ENCODE results near the gene PPAT. TPM values are rescaled to one million over a fixed set of nuclear protein-coding genes. Genes with fewer than 3 reads are reported as not detected.

Gene PPAT
- total RNA-seq, 2 donors from 2014 or later = 7.0 to 12.2 TPM

DNA sequence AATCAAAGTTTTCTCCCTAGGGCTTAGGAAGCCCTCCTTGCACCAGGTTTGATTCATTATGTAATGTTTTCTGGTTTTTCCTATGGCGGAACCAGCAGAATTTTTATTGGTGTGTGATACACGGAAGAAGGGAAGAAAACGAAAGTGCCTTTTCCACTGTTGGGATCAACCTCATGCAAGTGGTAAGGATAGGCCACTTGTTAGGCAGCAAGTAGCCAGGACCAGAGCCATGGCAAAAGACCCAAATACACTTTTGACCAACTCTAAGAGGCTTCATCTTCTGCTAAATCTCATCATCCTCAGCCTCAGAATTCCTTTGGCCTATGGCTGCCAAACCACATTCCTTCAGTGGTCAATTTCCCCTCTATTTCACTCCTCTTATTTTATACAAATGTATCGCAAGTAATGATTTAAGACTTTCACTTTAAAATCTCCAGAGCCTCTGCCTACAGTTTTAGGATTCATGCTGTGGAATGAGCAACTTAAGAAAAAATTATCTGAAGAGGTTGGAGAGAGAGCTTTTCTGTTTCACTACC is 21.2 kb downstream of the PPAT start:
- TF ChIP-seq POLR2A (IDR thresholded peaks at IDR 0.05) (no peak), POLR2AphosphoS5 (IDR thresholded peaks at IDR 0.05) (no peak)
- TF ChIP-seq, protein P1, sequence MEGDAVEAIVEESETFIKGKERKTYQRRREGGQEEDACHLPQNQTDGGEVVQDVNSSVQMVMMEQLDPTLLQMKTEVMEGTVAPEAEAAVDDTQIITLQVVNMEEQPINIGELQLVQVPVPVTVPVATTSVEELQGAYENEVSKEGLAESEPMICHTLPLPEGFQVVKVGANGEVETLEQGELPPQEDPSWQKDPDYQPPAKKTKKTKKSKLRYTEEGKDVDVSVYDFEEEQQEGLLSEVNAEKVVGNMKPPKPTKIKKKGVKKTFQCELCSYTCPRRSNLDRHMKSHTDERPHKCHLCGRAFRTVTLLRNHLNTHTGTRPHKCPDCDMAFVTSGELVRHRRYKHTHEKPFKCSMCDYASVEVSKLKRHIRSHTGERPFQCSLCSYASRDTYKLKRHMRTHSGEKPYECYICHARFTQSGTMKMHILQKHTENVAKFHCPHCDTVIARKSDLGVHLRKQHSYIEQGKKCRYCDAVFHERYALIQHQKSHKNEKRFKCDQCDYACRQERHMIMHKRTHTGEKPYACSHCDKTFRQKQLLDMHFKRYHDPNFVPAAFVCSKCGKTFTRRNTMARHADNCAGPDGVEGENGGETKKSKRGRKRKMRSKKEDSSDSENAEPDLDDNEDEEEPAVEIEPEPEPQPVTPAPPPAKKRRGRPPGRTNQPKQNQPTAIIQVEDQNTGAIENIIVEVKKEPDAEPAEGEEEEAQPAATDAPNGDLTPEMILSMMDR (IDR thresholded peaks at IDR 0.05) = no peak
- 84% methylated on average over 4 of the region's 4 CpGs for WGBS
- Histone ChIP-seq H3K36me3 (no peaks in the 10 kb centered on the region), H3K27ac (no peak overlapping the region), H3K4me3 (no peak overlapping the region), H3K4me1 (replicated peaks) (no peaks in the 10 kb centered on the region), H3K9me3 (no peaks in the 10 kb centered on the region), H3K27me3 (replicated peaks; ENCODE audit: insufficient read depth) (no peaks in the 10 kb centered on the region)
- intact Hi-C loops (cut with DNase I) = no loop called here
- DNase-seq (ENCODE audit: low spot score) = no peak

DNA sequence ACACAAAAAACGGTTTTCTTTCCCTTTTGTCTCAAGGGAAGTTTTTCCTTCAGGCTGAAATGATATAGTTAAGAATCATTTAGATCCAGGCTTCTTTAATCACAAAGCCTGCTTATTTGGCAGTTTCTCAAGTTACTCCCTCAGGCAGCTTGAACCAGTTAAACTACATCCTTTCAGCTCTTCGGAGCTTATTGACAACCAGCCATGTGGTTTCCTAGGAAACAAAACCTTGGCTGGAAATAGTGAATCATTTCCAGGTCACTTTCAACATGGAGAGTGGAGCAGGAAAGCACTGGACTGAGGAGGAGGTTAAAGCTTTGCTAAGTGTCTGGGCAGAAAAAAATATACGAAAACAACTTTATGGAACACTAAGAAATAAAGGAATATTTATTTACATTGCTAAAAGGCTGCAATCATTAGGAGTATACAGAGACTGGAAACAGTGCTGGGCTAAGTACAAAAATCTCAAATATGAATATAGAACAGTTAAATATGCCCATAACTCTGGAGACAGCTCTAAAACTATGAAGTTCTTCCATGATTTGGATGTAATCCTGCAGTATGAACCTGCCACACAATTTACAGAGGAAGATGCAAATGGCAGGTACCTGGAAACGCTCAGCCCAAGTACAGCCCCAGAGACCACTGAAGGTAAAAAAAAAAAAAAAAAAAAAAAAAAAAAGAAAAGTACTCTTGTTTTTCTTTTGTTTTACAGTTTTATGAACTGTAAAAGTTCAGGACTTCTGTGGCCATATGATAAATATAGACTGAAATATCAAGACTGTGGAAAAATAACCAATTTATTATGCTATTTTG is 25.0 kb downstream of the PPAT start:
- TF ChIP-seq POLR2AphosphoS5 (IDR thresholded peaks at IDR 0.05) = peak; percentile 91
- TF ChIP-seq, protein P1 (IDR thresholded peaks at IDR 0.05) = no peak
- no peak for TF ChIP-seq POLR2A (IDR thresholded peaks at IDR 0.05)
- H3K4me1 ChIP-seq (replicated peaks) = no peaks in the 10 kb centered on the region
- H3K9me3 ChIP-seq = no peaks in the 10 kb centered on the region
- DNase-seq (ENCODE audit: low spot score) = peak; percentile 77
- intact Hi-C loops (cut with DNase I) = no loop called here
- H3K27me3 ChIP-seq (replicated peaks; ENCODE audit: insufficient read depth) = no peaks in the 10 kb centered on the region
- peak overlapping the region in 1 of 2 donors; percentile 16 for H3K4me3 ChIP-seq
- peak overlapping the region in 1 of 2 donors; percentile 54 for H3K27ac ChIP-seq
- 15% methylated on average over 4 of the region's 4 CpGs for WGBS
- no peaks in the 10 kb centered on the region for H3K36me3 ChIP-seq

DNA sequence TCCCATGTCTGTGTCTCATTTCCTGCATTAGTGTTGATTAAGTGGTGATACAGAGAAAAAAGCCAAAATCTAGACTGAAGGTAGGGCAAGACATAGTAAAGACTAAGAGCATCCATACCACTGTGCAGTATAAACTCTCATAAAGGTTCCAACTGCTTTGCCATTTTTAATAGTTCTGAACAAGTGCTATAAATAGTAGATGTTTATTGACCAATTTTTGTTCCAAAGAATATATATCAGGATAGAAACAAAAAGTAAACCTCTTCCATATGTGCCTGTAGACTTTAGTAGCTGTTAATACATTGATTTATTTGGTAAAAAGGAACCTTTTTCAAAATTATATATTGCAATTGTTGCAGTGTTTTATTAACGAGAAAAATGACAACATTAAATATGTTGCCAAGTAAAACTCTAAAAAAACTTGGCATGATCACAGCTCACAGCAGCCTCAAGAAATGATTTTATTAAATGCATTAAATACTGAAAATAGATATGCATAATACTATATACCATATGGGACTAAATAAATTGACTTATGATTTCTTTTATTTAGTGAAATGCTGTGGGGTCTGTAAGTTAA is 25.8 kb downstream of the PPAT start:
- 4% methylated on average over 1 of the region's 1 CpG for WGBS

DNA sequence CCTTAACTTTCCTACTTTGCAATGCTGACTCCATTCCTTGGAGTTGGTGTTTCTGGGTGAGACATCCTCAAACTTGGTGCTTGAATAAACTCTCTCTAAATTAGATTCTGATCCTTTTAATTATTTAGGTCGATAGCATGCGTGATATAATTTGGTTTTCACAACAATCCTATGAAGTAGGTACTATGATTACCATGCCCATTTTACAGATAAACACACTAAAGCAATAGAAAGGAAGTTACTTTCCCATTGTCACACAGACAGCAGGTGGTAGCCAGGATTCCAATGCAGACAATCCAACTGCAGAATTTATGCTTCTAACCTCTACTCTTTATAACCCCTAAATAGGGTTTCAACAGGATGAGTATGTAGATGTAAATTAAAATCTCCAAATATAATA is 26.4 kb downstream of the PPAT start:
- Histone ChIP-seq H3K36me3 (no peaks in the 10 kb centered on the region), H3K4me3 (no peak overlapping the region), H3K4me1 (replicated peaks) (no peaks in the 10 kb centered on the region), H3K27me3 (replicated peaks; ENCODE audit: insufficient read depth) (no peaks in the 10 kb centered on the region), H3K27ac (no peak overlapping the region), H3K9me3 (no peaks in the 10 kb centered on the region)
- WGBS = 89% methylated on average over 2 of the region's 2 CpGs
- DNase-seq (ENCODE audit: low spot score) = no peak
- intact Hi-C loops (cut with DNase I) = no loop called here
- TF ChIP-seq, protein P1 (IDR thresholded peaks at IDR 0.05) = no peak
- TF ChIP-seq POLR2A (IDR thresholded peaks at IDR 0.05) (no peak), POLR2AphosphoS5 (IDR thresholded peaks at IDR 0.05) (no peak)

More for the DNA sequence above, 25.8 kb downstream of the PPAT start:
- Histone ChIP-seq H3K27ac (peak overlapping the region in 1 of 2 donors; percentile 54), H3K4me3 (no peak overlapping the region), H3K4me1 (replicated peaks) (no peaks in the 10 kb centered on the region), H3K27me3 (replicated peaks; ENCODE audit: insufficient read depth) (no peaks in the 10 kb centered on the region), H3K9me3 (no peaks in the 10 kb centered on the region), H3K36me3 (no peaks in the 10 kb centered on the region)
- no peak for DNase-seq (ENCODE audit: low spot score)
- TF ChIP-seq, protein P1 (IDR thresholded peaks at IDR 0.05) = no peak
- no peak for TF ChIP-seq POLR2A (IDR thresholded peaks at IDR 0.05)
- no peak for TF ChIP-seq POLR2AphosphoS5 (IDR thresholded peaks at IDR 0.05)
- intact Hi-C loops (cut with DNase I) = no loop called here

Data from prostate gland (tissue), 2 donors.